ENCODE results near the gene ANXA6. TPM values are rescaled to one million over a fixed set of nuclear protein-coding genes. Genes with fewer than 3 reads are reported as not detected.

Gene ANXA6
- total RNA-seq, 6 experiments from 2014 or later: 507 to 578 (median 546) TPM

GRCh38 chr5:151071021-151071420, 86.6 kb downstream of the ANXA6 start:
- H3K36me3 Mint-ChIP-seq (ENCODE audit: low read depth): peaks cover 18% of the 10 kb centered on the region
- no peak overlapping the region for H3K4me3 Mint-ChIP-seq
- TF ChIP-seq CTCF (IDR thresholded peaks at IDR 0.05): no peak
- no peaks in the 10 kb centered on the region for H3K27me3 Mint-ChIP-seq (ENCODE audit: insufficient read depth)
- H3K9me3 Mint-ChIP-seq: no peaks in the 10 kb centered on the region
- no peak for DNase-seq
- H3K27ac Mint-ChIP-seq: peak overlapping the region; percentile 73
- H3K4me1 Mint-ChIP-seq (ENCODE audit: low read depth): peaks cover 78% of the 10 kb centered on the region

- peaks cover 17% of the 10 kb centered on the region for H3K36me3 Mint-ChIP-seq (ENCODE audit: low read depth)
- peak overlapping the region; percentile 58 for H3K4me3 Mint-ChIP-seq
- peaks cover 78% of the 10 kb centered on the region for H3K4me1 Mint-ChIP-seq (ENCODE audit: low read depth)
- no peaks in the 10 kb centered on the region for H3K27me3 Mint-ChIP-seq (ENCODE audit: insufficient read depth)
- no peak for TF ChIP-seq CTCF (IDR thresholded peaks at IDR 0.05)
- DNase-seq: no peak
- no peaks in the 10 kb centered on the region for H3K9me3 Mint-ChIP-seq
- peak overlapping the region; percentile 73 for H3K27ac Mint-ChIP-seq
Observed at GRCh38 chr5:151070449-151070848, 87.1 kb downstream of the ANXA6 start.

- H3K4me3 Mint-ChIP-seq: no peak overlapping the region; the same call in 1 of the 2 replicates
- peak overlapping the region; percentile 74 for H3K27ac Mint-ChIP-seq
- no peak for TF ChIP-seq CTCF (IDR thresholded peaks at IDR 0.05)
- peaks cover 89% of the 10 kb centered on the region for H3K4me1 Mint-ChIP-seq (ENCODE audit: low read depth)
- H3K9me3 Mint-ChIP-seq: no peaks in the 10 kb centered on the region
- no peak for DNase-seq
- H3K36me3 Mint-ChIP-seq (ENCODE audit: low read depth): peaks cover 17% of the 10 kb centered on the region
- no peaks in the 10 kb centered on the region for H3K27me3 Mint-ChIP-seq (ENCODE audit: insufficient read depth)
Observed at GRCh38 chr5:151068433-151069197, 89.0 kb downstream of the ANXA6 start.

GRCh38 chr5:151067632-151068432, 89.7 kb downstream of the ANXA6 start:
- H3K9me3 Mint-ChIP-seq: no peaks in the 10 kb centered on the region
- no peaks in the 10 kb centered on the region for H3K27me3 Mint-ChIP-seq (ENCODE audit: insufficient read depth)
- peak overlapping the region; percentile 74 for H3K27ac Mint-ChIP-seq
- no peak for DNase-seq
- H3K4me3 Mint-ChIP-seq: no peak overlapping the region; the same call in 1 of the 2 replicates
- H3K4me1 Mint-ChIP-seq (ENCODE audit: low read depth): peaks cover 92% of the 10 kb centered on the region
- H3K36me3 Mint-ChIP-seq (ENCODE audit: low read depth): peaks cover 12% of the 10 kb centered on the region
- TF ChIP-seq CTCF (IDR thresholded peaks at IDR 0.05): no peak

GRCh38 chr5:151066920-151067319, 90.7 kb downstream of the ANXA6 start:
- Mint-ChIP-seq H3K27me3 (ENCODE audit: insufficient read depth) (no peaks in the 10 kb centered on the region), H3K9me3 (no peaks in the 10 kb centered on the region), H3K27ac (no peak overlapping the region), H3K36me3 (ENCODE audit: low read depth) (peaks cover 13% of the 10 kb centered on the region), H3K4me3 (no peak overlapping the region), H3K4me1 (ENCODE audit: low read depth) (peaks cover 92% of the 10 kb centered on the region)
- TF ChIP-seq CTCF (IDR thresholded peaks at IDR 0.05): no peak
- DNase-seq: no peak
